PC-9 (cell line): Measurements from ENCODE around the gene SLC6A19. TPM values are rescaled to one million over a fixed set of nuclear protein-coding genes. Genes with fewer than 3 reads are reported as not detected.

Experiments
- BruUV-seq: library from RNA; stranded (reverse); fragments of 400-500 nt; replicated peaks from 2 replicates; lab custom pipeline; 2021; lab: Mats Ljungman, UMichigan
- CTCF ChIA-PET: fragments of 300-600 bp; sonication (Branson Sonifier 250); formaldehyde crosslinking; loops from one replicate; lab custom pipeline; 2022; ENCODE audit warnings: antibody characterized with exemption; lab: Charles Lee
- POLR2A ChIA-PET: fragments of 300-600 bp; sonication (Branson Sonifier 250); formaldehyde crosslinking; loops from one replicate; lab custom pipeline; 2022; ENCODE audit warnings: antibody characterized with exemption; ENCODE audit not compliant: unreplicated experiment; lab: Charles Lee
- DNase-seq, 2 experiments: peaks; one replicate each; pipeline versions ENCODE4 v3.0.0 to v3.0.0-alpha.2; 2015 to 2022; ENCODE audit warnings: mixed read lengths in 1 of 2
- H2AFZ ChIP-seq: fragments of 200-600 bp; sonication (generic); 2 replicates; pipeline ENCODE4 v1.8.1; 2017; ENCODE audit warnings: antibody characterized with exemption
- H3F3A ChIP-seq: fragments of 200-600 bp; sonication (generic); 2 replicates; pipeline ENCODE4 v1.8.1; 2017; ENCODE audit warnings: antibody characterized with exemption, mild to moderate bottlenecking, low read depth; ENCODE audit not compliant: insufficient read depth
- H3K27ac ChIP-seq: fragments of 200-600 bp; sonication (generic); 2 replicates; pipeline ENCODE4 v1.6.1; 2016; ENCODE audit warnings: mixed run types
- H3K27me3 ChIP-seq: fragments of 200-600 bp; sonication (generic); 2 replicates; pipeline ENCODE4 v1.6.1; 2016; ENCODE audit warnings: low read depth, mixed run types; ENCODE audit not compliant: insufficient read depth
- H3K36me3 ChIP-seq: fragments of 200-600 bp; sonication (generic); 2 replicates; pipeline ENCODE4 v1.6.1; 2016; ENCODE audit warnings: low read depth, mixed run types
- H3K4me1 ChIP-seq: fragments of 200-600 bp; sonication (generic); replicated peaks from 2 replicates; pipeline ENCODE4 v1.6.1; 2016; ENCODE audit warnings: mixed run types; ENCODE audit not compliant: insufficient read depth
- H3K4me2 ChIP-seq: fragments of 200-600 bp; sonication (generic); 2 replicates; pipeline ENCODE4 v1.6.1; 2017; ENCODE audit warnings: mixed run types
- H3K4me3 ChIP-seq: fragments of 200-600 bp; sonication (generic); 2 replicates; pipeline ENCODE4 v1.6.1; 2016; ENCODE audit warnings: mixed run types
- H3K79me2 ChIP-seq: fragments of 200-600 bp; sonication (generic); 2 replicates; pipeline ENCODE4 v1.6.1; 2017; ENCODE audit warnings: low read depth, mixed run types
- H3K9me2 ChIP-seq: fragments of 200-600 bp; sonication (generic); 2 replicates; pipeline ENCODE4 v1.8.1; 2017; ENCODE audit warnings: mild to moderate bottlenecking; ENCODE audit not compliant: insufficient read depth
- H3K9me3 ChIP-seq: fragments of 200-600 bp; sonication (generic); 2 replicates; pipeline ENCODE4 v1.8.1; 2016; ENCODE audit warnings: low read depth; ENCODE audit not compliant: insufficient read depth
- H4K20me1 ChIP-seq: fragments of 200-600 bp; sonication (generic); 2 replicates; pipeline ENCODE4 v1.8.1; 2017; ENCODE audit not compliant: insufficient read depth
- EZH2 ChIP-seq: fragments of 200-600 bp; sonication (generic); IDR thresholded peaks from 2 replicates; pipeline ENCODE4 v1.8.0; 2017; ENCODE audit warnings: antibody characterized with exemption, low read depth
- intact Hi-C: fragments of 100-400 bp; cut with micrococcal nuclease; formaldehyde crosslinking; loops from one replicate; pipeline ENCODE4 v1.10.0; 2022; ENCODE audit not compliant: unreplicated experiment
- total RNA-seq: library from RNA; stranded (reverse); gene quantifications from 2 replicates; pipeline ENCODE4 v1.2.3, GENCODE V29; 2021
- TF ChIP-seq, protein P1 (sequence below): fragments of 200-600 bp; sonication (generic); conservative IDR thresholded peaks from 2 replicates; pipeline ENCODE4 v1.6.1; 2017; ENCODE audit warnings: mixed run types, antibody characterized with exemption, mild to moderate bottlenecking, moderate library complexity

SLC6A19 gene
- total RNA-seq, 1 experiment from 2014 or later, result not detected

DNA sequence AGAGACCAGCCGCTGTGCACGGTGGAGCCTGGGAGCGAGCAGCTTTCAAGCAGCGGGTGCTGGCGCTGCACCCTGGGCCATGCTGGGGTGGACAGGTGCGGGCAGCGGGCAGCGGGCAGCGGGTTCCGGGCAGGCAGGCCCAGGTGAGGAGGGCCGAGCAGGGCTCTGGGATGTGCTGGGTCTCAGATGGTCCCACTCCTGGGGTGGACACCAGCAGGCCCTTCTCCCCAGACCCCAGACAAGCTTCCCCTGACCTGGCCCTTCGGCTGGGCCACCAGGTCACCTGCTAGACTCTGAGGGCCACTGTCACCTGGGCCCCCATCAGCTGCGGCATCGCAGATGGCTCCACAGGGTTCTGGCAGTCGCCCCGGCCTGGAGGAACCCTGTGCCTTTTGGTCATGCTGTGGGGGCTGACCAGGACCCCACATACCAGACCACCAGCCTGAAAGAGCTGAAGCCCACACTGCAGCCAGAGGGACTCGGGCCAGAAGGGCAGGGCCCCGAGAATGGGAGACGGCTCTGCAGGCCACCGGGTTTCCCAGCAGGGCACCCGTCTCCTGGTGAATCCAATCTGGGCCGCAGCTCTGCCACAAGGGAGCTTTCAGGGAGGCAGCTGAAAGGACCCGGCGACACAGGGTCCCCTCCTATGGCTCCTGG is 2.0 kb downstream of the SLC6A19 start:
- Histone ChIP-seq H3K4me1 (no peaks in the 10 kb centered on the region), H2AFZ (no peak overlapping the region), H3K9me3 (no peaks in the 10 kb centered on the region), H4K20me1 (peaks cover 22% of the 10 kb centered on the region), H3K4me2 (no peak overlapping the region), H3K4me3 (no peak overlapping the region), H3K27ac (no peak overlapping the region), H3K27me3 (peaks cover 99% of the 10 kb centered on the region), H3K36me3 (no peaks in the 10 kb centered on the region), H3K79me2 (no peaks in the 10 kb centered on the region), H3F3A (peaks cover 4% of the 10 kb centered on the region; the same call in 1 of the 2 replicates), H3K9me2 (no peaks in the 10 kb centered on the region)
- DNase-seq, result no peak
- BruUV-seq, result no TSS peak
- POLR2A ChIA-PET, result no interaction called here
- CTCF ChIA-PET, result no interaction called here
- TF ChIP-seq, protein P1, sequence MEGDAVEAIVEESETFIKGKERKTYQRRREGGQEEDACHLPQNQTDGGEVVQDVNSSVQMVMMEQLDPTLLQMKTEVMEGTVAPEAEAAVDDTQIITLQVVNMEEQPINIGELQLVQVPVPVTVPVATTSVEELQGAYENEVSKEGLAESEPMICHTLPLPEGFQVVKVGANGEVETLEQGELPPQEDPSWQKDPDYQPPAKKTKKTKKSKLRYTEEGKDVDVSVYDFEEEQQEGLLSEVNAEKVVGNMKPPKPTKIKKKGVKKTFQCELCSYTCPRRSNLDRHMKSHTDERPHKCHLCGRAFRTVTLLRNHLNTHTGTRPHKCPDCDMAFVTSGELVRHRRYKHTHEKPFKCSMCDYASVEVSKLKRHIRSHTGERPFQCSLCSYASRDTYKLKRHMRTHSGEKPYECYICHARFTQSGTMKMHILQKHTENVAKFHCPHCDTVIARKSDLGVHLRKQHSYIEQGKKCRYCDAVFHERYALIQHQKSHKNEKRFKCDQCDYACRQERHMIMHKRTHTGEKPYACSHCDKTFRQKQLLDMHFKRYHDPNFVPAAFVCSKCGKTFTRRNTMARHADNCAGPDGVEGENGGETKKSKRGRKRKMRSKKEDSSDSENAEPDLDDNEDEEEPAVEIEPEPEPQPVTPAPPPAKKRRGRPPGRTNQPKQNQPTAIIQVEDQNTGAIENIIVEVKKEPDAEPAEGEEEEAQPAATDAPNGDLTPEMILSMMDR, result no peak
- peak; percentile 16; the same call in 1 of the 2 replicates for TF ChIP-seq EZH2
- intact Hi-C loops, result loop anchor here (10.0 kb wide), 2 partner anchors 141 to 241 kb away; partner anchors contain the start of genes CLPTM1L and SLC6A3

DNA sequence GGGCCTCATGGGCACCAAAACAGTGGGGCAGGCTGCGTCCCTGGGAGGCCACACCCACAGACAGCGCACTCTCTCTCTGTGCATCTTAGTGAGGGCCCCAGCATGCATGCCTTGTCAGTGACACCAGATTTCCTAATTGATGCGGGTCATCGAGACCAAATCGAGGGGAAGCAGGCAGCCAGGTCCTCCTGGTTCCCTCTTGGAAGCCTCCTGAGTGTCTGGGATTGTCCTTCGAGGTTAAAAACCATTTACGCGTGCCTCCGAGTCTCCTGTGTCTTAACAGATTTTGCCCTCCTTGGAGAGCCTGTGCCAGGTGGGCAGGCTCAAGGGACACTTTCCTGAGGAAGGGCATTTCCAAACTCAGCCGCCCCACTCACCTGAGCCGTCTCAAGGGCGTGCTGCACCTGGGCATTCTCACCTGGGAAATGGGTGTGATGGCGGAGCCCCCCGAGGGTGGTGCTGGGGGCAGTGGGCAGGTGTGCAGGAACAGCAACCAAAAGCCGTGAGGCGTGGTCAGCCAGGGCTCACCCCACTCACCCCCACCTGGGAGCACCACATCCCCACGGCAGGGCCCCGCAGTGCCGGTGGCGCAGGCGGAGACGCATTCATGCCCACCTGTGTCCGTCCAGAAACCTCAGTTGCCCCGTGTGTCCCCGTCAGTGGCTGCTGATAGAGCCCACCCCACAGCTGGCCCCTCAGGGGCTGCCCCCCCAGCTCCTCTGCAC is 2.7 kb downstream of the SLC6A19 start:
- no peak for TF ChIP-seq EZH2
- TF ChIP-seq, protein P1, result no peak
- POLR2A ChIA-PET, result interaction anchor here (0.6 kb wide), 1 partner anchor 416 kb away, joined by 7 read pairs; no protein-coding TSS in a partner anchor
- H3K27ac ChIP-seq, result no peak overlapping the region
- peaks cover 99% of the 10 kb centered on the region for H3K27me3 ChIP-seq
- no peak for DNase-seq
- H3K36me3 ChIP-seq, result no peaks in the 10 kb centered on the region
- H3K9me2 ChIP-seq, result no peaks in the 10 kb centered on the region
- no peak overlapping the region for H3K4me2 ChIP-seq
- no peak overlapping the region for H2AFZ ChIP-seq
- no peak overlapping the region for H3K4me3 ChIP-seq
- H3K9me3 ChIP-seq, result no peaks in the 10 kb centered on the region
- H4K20me1 ChIP-seq, result peaks cover 22% of the 10 kb centered on the region
- BruUV-seq, result no TSS peak
- H3K4me1 ChIP-seq, result no peaks in the 10 kb centered on the region
- CTCF ChIA-PET, result no interaction called here
- no peaks in the 10 kb centered on the region for H3K79me2 ChIP-seq
- intact Hi-C loops, result loop anchor here (10.0 kb wide), 2 partner anchors 141 to 241 kb away; partner anchors contain the start of genes CLPTM1L and SLC6A3
- peaks cover 3% of the 10 kb centered on the region; the same call in 1 of the 2 replicates for H3F3A ChIP-seq

DNA sequence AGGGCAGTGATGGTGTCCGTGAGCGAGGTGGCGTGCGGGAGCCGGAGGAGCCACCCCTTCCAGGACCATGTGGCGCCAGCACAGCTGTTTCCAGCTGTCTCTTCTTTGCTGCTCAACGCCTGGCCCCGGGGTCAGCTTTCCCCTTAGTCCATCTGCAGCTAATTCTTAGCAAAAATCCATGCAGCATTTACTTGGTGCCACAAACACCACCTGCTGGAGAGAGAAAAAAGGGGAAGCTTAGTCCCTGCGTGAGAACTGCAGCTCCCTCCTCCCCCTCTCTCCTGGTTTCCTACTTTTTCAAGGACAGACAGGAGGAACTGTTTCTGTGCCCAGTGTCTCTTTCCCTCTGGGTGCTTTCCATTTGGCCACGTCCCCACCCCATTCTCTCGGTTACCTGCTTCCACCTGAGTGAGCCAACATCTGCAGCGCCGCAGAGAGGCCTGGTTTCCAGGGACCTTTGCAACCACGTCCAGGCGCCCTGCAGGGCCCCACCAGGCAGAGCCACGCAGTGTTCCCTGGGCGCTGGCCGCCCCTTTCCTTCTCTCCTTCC is 3.4 kb downstream of the SLC6A19 start:
- Histone ChIP-seq H3K4me3 (no peak overlapping the region), H3K4me1 (no peaks in the 10 kb centered on the region), H3K27ac (no peak overlapping the region), H3K4me2 (no peak overlapping the region), H4K20me1 (peaks cover 25% of the 10 kb centered on the region), H3K27me3 (peaks cover 99% of the 10 kb centered on the region), H3K9me2 (no peaks in the 10 kb centered on the region), H3K9me3 (no peaks in the 10 kb centered on the region), H3K36me3 (no peaks in the 10 kb centered on the region), H2AFZ (no peak overlapping the region), H3F3A (no peaks in the 10 kb centered on the region; the same call in 1 of the 2 replicates), H3K79me2 (no peaks in the 10 kb centered on the region)
- no TSS peak for BruUV-seq
- ChIA-PET POLR2A (interaction anchor here (0.6 kb wide), 2 partner anchors 416 to 483 kb away, joined by 4 to 7 read pairs; no protein-coding TSS in a partner anchor), CTCF (no interaction called here)
- intact Hi-C loops, result loop anchor here (10.0 kb wide), 2 partner anchors 140 to 240 kb away; partner anchors contain the start of genes CLPTM1L and SLC6A3
- no peak for TF ChIP-seq EZH2
- TF ChIP-seq, protein P1, result peak; percentile 60
- peak in 1 of 2 experiments; percentile 37 for DNase-seq
